Rectal smooth muscle tissue (tissue), 1 donor: Measurements from ENCODE around the gene COPRS.

Source experiments
- H3K27ac ChIP-seq: one replicate; pipeline ENCODE4 v1.7.0; 2013; ENCODE audit warnings: low read depth, low read length, inconsistent platforms
- H3K27me3 ChIP-seq: one replicate; pipeline ENCODE4 v1.7.0; 2013; ENCODE audit warnings: low read length; ENCODE audit not compliant: control insufficient read depth, insufficient read depth
- H3K36me3 ChIP-seq: one replicate; pipeline ENCODE4 v1.7.0; 2013; ENCODE audit warnings: low read length; ENCODE audit not compliant: control insufficient read depth, insufficient read depth
- H3K4me1 ChIP-seq: one replicate; pipeline ENCODE4 v1.7.0; 2013; ENCODE audit warnings: low read length; ENCODE audit not compliant: control insufficient read depth, insufficient read depth
- H3K4me3 ChIP-seq: one replicate; pipeline ENCODE4 v1.7.0; 2013; ENCODE audit warnings: low read length
- H3K9ac ChIP-seq: one replicate; pipeline ENCODE4 v1.7.0; 2013; ENCODE audit warnings: low read length

The COPRS gene

GRCh38 chr17:31875081-31875480 lies 16.0 kb upstream of the COPRS start:
- peaks cover 19% of the 10 kb centered on the region for H3K36me3 ChIP-seq

DNA sequence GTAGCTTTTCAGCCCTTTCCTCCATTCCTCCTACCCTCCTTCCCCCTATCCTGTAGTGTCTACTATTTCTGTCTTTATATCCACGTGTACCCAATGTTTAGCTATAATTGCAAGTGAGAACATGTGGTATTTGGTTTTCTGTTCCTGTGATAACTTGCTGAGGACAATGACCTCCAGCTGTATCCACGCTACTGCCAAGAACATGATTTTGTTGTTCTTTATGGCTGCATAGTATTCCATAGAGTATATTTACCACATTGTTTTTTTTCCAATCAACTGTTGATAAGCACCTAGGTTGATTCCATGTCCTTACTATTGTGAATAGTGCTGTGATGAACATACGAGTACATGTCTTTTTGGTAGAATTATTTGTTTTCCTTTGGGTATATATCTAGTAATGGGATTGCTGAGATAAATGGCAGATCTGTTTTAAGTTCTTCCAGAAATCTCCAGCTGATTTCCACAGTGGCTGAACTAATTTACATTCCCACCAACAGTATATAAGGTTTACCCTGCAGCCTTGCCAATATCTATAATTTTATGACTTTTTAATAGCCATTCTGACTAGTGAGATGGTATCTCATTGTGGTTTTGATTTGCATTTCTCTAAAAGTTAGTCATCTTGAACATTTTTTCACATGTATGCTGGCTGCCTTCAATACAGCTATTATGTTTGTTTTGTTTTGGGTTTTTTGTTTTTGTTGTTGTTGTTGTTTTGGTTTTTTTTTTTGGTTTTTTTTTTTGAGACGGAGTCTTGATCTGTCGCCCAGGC lies 10.9 kb upstream of the COPRS start:
- Histone ChIP-seq H3K27me3 (no peaks in the 10 kb centered on the region), H3K9ac (no peak overlapping the region), H3K27ac (no peak overlapping the region), H3K4me3 (no peak overlapping the region), H3K36me3 (peaks cover 15% of the 10 kb centered on the region), H3K4me1 (no peaks in the 10 kb centered on the region)

More at GRCh38 chr17:31875081-31875480, 16.0 kb upstream of the COPRS start:
- Histone ChIP-seq H3K27ac (no peak overlapping the region), H3K9ac (no peak overlapping the region), H3K4me1 (no peaks in the 10 kb centered on the region), H3K4me3 (no peak overlapping the region), H3K27me3 (no peaks in the 10 kb centered on the region)

DNA sequence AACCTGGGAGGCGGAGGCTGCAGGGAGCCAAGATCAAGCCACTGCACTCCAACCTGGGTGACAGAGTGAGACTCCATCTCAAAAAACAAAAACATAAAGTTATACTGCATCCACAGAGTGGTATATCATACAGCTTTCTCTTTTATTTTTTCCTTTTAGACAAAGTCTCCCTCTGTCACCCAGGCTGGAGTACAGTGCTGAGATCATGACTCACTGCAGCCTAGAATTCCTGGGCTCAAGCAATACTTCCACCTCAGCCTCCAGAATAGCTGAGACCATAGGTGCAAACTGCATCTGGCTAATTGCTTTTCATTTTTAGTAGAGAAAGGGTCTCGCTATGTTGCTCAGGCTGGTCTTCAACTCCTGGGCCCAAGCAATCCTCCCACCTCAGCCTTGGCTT lies 10.0 kb upstream of the COPRS start:
- H3K36me3 ChIP-seq, result peaks cover 16% of the 10 kb centered on the region
- no peaks in the 10 kb centered on the region for H3K4me1 ChIP-seq
- H3K27me3 ChIP-seq, result no peaks in the 10 kb centered on the region
- H3K4me3 ChIP-seq, result no peak overlapping the region
- no peak overlapping the region for H3K9ac ChIP-seq
- no peak overlapping the region for H3K27ac ChIP-seq

GRCh38 chr17:31859487-31860008 lies 504 bp upstream of the COPRS start:
- no peak overlapping the region for H3K9ac ChIP-seq
- no peaks in the 10 kb centered on the region for H3K27me3 ChIP-seq
- peaks cover 6% of the 10 kb centered on the region for H3K36me3 ChIP-seq
- H3K4me1 ChIP-seq, result peaks cover 9% of the 10 kb centered on the region
- H3K4me3 ChIP-seq, result peak overlapping the region; percentile 75
- no peak overlapping the region for H3K27ac ChIP-seq

DNA sequence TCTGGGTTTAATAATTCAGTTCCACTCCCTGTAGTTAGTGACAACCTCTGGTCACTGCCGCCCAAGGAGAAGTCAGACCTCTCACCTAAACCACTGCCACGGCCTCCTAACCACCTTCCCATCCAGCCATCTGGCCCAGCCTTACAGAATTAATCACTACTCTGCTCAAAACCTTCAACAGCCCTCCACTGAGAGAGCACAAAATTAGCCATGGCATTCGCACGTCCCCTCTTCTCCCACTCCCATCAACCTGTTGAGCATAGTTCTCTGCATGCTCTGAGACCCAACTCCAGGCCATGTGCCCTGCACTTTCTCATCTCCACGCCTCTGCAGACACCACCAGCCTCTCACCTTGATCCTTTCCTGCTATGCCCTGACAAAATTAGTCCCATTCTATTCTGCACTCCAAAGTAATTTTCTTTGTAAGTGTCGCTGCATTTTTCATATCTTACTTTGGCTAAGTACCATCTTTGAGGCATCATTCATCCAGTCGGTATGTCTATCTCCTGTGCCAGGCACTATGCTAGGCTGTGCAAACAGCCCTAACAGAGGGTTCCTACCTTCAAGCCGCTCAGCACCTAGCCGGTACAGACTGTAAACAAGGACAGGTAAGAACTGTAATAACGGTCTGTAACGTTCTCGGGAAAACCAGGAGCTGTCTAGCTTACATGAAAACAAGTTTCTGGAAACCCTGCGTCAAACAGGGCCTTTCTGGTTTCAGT lies 963 bp downstream of the COPRS start:
- H3K27me3 ChIP-seq, result no peaks in the 10 kb centered on the region
- peak overlapping the region; percentile 42 for H3K9ac ChIP-seq
- peaks cover 9% of the 10 kb centered on the region for H3K36me3 ChIP-seq
- H3K4me3 ChIP-seq, result peak overlapping the region; percentile 84
- H3K4me1 ChIP-seq, result peaks cover 11% of the 10 kb centered on the region
- H3K27ac ChIP-seq, result peak overlapping the region; percentile 10

- Histone ChIP-seq H3K9ac (no peak overlapping the region), H3K36me3 (peaks cover 8% of the 10 kb centered on the region), H3K27ac (no peak overlapping the region), H3K4me3 (no peak overlapping the region), H3K27me3 (no peaks in the 10 kb centered on the region), H3K4me1 (peaks cover 11% of the 10 kb centered on the region)
Measured at GRCh38 chr17:31856750-31857149, 2.3 kb downstream of the COPRS start.

DNA sequence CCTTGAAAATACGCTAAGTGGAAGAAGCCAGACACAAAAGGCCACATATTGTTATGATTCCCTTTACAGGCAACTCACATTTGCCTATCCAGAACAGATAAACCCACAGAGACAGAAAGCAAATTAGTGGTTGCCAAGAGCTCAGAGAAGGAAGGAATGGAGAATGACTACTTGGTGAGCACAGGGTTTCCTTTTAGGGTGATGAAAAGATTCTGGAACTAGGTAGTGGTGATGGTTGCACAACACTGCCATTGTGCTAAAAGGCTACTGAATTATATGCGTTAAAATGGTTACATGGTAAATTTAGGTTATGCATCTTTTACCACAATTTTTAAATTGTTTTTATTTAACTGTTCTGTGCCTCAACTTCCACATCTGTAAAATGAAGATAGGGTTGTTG lies 4.4 kb downstream of the COPRS start:
- Histone ChIP-seq H3K4me3 (no peak overlapping the region), H3K27ac (no peak overlapping the region), H3K9ac (no peak overlapping the region), H3K4me1 (peaks cover 11% of the 10 kb centered on the region), H3K27me3 (no peaks in the 10 kb centered on the region), H3K36me3 (peaks cover 9% of the 10 kb centered on the region)

- Histone ChIP-seq H3K4me3 (no peak overlapping the region), H3K27ac (no peak overlapping the region), H3K9ac (no peak overlapping the region), H3K27me3 (no peaks in the 10 kb centered on the region), H3K36me3 (peaks cover 9% of the 10 kb centered on the region), H3K4me1 (peaks cover 7% of the 10 kb centered on the region)
Measured at GRCh38 chr17:31853911-31854470, 5.1 kb downstream of the COPRS start.

DNA sequence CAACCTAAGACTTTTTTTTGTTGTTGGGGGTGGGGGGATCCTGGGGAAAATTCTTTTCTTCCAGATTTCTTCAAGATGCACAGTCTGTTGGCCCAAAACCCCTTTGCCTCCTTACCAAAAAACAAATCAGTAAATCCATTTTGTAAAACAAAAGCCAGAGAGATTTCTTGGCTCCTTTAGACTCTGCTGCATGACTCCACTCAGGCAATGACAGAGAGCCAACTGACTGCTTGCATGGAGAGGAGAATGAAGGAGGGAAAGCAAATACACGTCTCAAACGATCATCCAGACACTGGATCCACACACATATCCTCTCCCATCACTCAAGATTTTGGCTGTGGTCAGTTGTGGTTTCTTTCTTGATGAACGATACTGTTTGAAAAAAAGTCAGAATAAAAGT lies 13.8 kb downstream of the COPRS start:
- Histone ChIP-seq H3K27ac (no peak overlapping the region), H3K27me3 (no peaks in the 10 kb centered on the region), H3K9ac (no peak overlapping the region), H3K4me1 (peaks cover 20% of the 10 kb centered on the region), H3K36me3 (no peaks in the 10 kb centered on the region), H3K4me3 (no peak overlapping the region)

GRCh38 chr17:31843070-31843745 lies 15.8 kb downstream of the COPRS start:
- Histone ChIP-seq H3K4me3 (peak overlapping the region; percentile 33), H3K27ac (peak overlapping the region; percentile 75), H3K36me3 (no peaks in the 10 kb centered on the region), H3K27me3 (no peaks in the 10 kb centered on the region), H3K4me1 (peaks cover 20% of the 10 kb centered on the region), H3K9ac (no peak overlapping the region)

DNA sequence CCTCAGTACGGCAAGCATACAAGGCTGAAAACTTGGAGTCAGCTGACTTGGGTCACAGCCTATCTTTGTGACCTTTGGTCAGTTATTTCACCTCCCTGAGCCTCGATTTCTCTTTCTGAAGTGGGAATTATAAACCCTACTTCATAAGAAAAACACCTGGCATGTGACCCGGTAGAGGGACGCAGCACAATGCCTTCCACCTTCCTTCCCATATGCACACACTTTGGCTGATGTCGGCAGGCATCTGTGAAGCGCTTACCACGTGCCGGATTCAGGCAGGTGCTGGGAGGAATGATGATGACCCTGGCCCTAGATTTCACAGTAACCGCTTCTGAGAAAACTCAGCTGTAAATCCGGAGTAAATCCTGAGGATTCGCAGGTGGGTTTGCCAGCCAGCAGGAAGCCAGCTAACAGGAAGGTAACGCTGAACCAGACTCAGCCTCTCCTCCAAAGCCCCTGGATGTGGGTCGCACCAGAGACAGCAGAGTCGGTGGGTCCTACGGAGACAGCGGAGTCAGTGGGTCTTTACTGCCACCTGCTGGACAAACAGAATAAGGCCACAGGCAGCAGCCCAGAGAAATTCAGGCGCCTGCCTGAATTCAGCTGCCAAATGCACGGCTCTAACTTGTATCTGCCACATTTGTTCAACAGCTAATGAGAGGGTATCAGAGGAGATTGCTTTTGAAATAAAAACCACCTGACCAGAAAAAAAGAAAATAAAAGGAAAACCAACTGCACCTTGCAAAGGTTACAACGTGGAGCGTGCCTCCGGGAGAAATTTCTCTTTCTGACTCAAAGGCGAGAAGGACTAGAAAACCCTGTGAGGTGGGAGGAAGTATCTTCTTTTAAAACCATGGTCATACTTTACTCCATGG lies 16.6 kb downstream of the COPRS start:
- no peaks in the 10 kb centered on the region for H3K36me3 ChIP-seq
- peaks cover 20% of the 10 kb centered on the region for H3K4me1 ChIP-seq
- peak overlapping the region; percentile 75 for H3K27ac ChIP-seq
- H3K9ac ChIP-seq, result peak overlapping the region; percentile 8
- no peaks in the 10 kb centered on the region for H3K27me3 ChIP-seq
- H3K4me3 ChIP-seq, result peak overlapping the region; percentile 33
